HUES48 (cell line): Measurements from ENCODE around the gene RGS17.

Experiments
- H3K27ac ChIP-seq: one replicate; pipeline ENCODE4 v1.7.0; 2013; ENCODE audit warnings: low read depth, low read length, inconsistent platforms
- H3K27me3 ChIP-seq: 2 replicates; pipeline ENCODE4 v1.6.1; 2013; ENCODE audit warnings: mild to moderate bottlenecking, low read length; ENCODE audit not compliant: control insufficient read depth, insufficient read depth
- H3K36me3 ChIP-seq: 2 replicates; pipeline ENCODE4 v1.6.1; 2013; ENCODE audit warnings: low read length; ENCODE audit not compliant: control insufficient read depth, insufficient read depth
- H3K4me1 ChIP-seq: 2 replicates; pipeline ENCODE4 v1.6.1; 2013; ENCODE audit warnings: mild to moderate bottlenecking, low read length; ENCODE audit not compliant: control insufficient read depth, insufficient read depth
- H3K4me3 ChIP-seq: 2 replicates; pipeline ENCODE4 v1.5.1; 2013; ENCODE audit warnings: mild to moderate bottlenecking, low read depth, low read length
- H3K9ac ChIP-seq: 2 replicates; pipeline ENCODE4 v1.6.1; 2013; ENCODE audit warnings: mild to moderate bottlenecking, low read depth, low read length, moderate library complexity
- H3K9me3 ChIP-seq: 2 replicates; pipeline ENCODE4 v1.6.1; 2013; ENCODE audit warnings: low read length; ENCODE audit not compliant: control insufficient read depth, insufficient read depth

Gene RGS17

DNA sequence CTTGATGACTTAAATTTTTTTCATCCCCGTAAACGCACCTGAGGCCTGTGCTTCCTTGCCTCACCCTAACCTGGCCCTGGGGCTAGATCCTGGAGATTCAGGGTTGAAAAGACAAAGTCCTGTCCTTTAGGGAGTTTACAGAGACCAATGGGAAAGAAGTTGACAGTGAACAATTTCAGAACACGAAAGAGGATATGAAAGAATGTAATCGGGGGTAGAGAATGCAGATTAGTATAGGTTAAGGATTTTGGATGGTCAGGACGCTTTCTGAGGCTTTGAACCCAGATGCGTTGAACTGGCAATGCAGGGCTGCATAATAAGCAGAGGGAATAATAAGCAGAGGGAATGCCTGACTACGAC is 146.6 kb downstream of the RGS17 start:
- H3K4me1 ChIP-seq = peaks cover 22% of the 10 kb centered on the region
- peak overlapping the region; percentile 97 for H3K27ac ChIP-seq
- H3K4me3 ChIP-seq = peak overlapping the region; percentile 71
- H3K9me3 ChIP-seq = no peaks in the 10 kb centered on the region
- no peaks in the 10 kb centered on the region for H3K27me3 ChIP-seq
- H3K9ac ChIP-seq = peak overlapping the region; percentile 96
- peaks cover 8% of the 10 kb centered on the region for H3K36me3 ChIP-seq

DNA sequence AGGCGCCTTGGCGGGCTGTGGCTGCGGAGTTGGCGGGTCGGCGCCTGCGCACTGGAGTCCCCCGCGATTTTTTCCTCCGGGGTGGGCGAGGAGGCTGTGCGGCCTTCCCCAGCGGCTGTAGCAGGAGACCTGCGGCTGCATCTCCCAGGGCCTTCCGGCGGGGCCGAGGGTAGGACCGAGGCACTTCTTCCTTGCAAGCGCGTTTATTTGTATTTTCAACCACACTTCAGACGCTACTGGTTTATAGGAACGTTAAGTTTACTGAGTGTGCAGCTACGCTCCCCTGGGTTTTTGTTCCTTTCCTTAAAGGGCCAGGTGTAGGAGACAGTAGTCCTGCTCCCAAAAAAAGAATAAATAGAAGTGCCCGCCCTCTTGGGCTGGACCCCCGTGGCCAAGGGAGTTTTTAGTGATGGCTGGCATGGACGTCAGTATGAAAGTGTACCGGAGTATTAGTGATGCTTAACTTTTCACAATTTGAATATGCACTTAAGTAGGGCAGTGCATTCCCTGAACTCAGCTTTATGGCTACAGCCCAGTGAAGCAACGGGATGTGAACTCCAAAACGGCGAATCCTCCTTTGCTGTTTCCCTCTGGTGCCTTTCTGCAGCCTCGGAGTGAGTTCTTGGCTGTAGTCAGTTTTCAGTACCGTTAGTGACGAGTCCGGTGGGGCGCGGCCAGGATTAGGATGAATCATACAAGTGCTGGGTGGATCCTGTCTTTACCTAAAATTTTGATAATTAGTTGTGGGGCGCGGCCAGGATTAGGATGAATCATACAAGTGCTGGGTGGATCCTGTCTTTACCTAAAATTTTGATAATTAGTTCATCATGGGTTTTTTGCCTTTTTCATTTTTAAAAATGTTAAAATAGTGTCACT is 147.2 kb downstream of the RGS17 start:
- peaks cover 28% of the 10 kb centered on the region for H3K4me1 ChIP-seq
- no peaks in the 10 kb centered on the region for H3K27me3 ChIP-seq
- no peaks in the 10 kb centered on the region for H3K9me3 ChIP-seq
- H3K9ac ChIP-seq = peak overlapping the region; percentile 96
- peaks cover 14% of the 10 kb centered on the region for H3K36me3 ChIP-seq
- H3K4me3 ChIP-seq = peak overlapping the region; percentile 71
- peak overlapping the region; percentile 97 for H3K27ac ChIP-seq

DNA sequence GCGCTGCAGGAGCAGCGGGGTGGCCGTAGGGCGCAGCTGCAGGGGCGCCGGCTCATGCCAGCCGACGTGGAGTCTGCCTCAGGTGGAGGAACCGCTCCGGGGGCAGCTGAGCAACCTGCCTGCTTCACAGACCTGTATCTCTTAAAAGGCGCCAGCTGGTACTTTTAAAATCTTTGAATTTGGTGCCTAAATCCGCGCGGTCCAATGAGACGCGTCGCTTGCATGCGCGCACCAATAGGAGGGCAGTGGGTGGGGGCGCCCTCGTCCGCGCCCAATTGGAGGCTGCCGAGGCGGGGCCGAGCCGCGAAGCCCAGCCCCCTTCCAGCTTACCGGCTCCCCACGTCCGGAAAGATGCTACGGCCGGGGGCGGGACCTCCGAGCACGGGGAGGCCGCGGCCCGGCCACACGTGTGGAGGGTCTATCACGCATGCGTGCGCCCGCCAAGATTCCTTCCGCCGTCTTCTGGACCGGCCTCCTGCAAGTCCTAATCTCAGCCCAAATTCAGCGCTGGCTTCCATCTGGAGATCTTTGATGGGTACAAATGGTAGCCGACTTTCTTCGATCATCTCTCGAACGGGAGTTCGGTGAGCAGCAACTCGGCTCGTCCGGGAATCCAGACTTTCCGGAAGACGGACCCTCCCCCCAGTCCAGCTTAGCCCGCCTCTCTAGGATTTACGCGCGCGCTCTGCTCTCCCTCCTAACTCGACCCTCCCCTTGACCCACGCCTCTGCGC is 148.0 kb downstream of the RGS17 start, which contains the start of gene FBXO5:
Gene FBXO5, minus strand, starts transcription at position 138 of the 733 bp plus-strand sequence. Its CDS starts 82 bp downstream, at position 56.
- Histone ChIP-seq H3K27ac (peak within 1 kb of the TSS; percentile 97), H3K27me3 (no peaks in the 10 kb centered on the region), H3K36me3 (peaks cover 21% of the 10 kb centered on the region)

DNA sequence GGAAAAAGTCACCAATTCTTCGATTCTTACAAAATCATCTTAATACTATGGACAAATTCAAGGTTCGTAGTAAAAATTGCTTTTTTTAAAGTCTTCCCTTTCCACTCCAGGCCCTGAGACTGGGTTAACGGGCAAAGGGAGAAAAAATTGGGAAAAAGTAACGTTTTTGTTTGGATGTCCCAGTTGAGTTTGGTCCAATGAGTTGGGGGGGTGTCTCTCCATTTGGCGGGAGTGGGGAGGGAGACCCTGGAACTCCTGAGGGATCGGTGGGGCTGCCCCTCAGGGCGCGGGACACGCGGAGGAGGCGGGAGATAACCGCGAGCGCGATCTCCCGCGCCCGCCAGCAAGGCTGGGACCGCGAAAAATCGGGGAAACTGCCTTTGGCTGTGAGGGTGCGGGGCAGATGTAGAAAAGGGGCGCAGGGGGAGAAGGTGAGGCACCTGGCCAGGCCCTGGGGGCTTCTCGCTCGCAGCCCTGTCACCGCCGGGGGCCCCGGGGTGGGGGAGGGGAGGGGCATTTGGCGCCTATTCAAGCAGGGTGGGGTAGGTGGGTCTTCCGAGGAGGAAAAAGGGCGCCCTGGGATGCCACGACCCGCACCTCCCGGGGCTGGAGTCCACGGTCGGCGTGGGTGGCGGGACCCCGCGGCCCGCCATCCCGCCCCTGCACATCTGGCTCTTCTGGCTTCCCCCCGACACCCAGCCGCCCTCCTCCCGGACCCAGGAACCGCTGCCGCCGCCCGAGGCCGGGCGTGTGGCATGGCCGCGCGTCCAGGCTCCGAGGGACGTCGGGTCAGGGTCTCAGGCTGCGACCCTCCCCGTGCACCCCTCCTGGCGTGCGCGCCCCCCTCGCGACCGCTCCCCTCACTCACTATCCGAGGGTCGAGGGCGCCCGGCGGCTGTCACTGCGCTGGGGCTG is 148.8 kb downstream of the RGS17 start:
- H3K4me1 ChIP-seq = peaks cover 41% of the 10 kb centered on the region
- peak overlapping the region; percentile 78 for H3K9ac ChIP-seq
- no peaks in the 10 kb centered on the region for H3K27me3 ChIP-seq
- H3K36me3 ChIP-seq = peaks cover 29% of the 10 kb centered on the region
- peak overlapping the region; percentile 71 for H3K4me3 ChIP-seq
- no peaks in the 10 kb centered on the region for H3K9me3 ChIP-seq
- H3K27ac ChIP-seq = peak overlapping the region; percentile 97

More for the DNA sequence above, 148.0 kb downstream of the RGS17 start, which contains the start of gene FBXO5:
- Histone ChIP-seq H3K4me3 (peak within 1 kb of the TSS; percentile 71), H3K4me1 (peaks cover 33% of the 10 kb centered on the region), H3K9ac (peak within 1 kb of the TSS; percentile 96), H3K9me3 (no peaks in the 10 kb centered on the region)

DNA sequence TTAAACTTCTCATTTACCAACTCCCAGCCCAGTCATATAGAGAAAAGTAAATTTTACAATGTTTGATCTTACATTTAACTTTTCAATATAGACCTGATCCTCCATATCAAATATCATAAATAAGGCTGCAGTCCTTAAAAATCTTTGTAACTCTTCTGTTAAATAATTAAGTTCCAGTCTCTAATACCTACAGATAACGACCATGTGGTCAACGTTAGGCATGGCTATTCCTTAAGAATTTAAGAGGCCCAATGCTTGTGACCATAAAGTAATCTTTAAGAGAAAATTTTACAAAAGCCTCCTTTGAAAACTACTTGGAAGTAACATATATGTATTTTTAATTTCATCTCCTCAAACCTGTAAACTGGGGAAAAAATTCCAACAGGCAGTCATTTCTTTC is 149.9 kb downstream of the RGS17 start:
- no peak overlapping the region for H3K27ac ChIP-seq
- H3K4me1 ChIP-seq = peaks cover 50% of the 10 kb centered on the region
- H3K9ac ChIP-seq = peak overlapping the region; percentile 78
- H3K4me3 ChIP-seq = peak overlapping the region; percentile 71
- no peaks in the 10 kb centered on the region for H3K9me3 ChIP-seq
- peaks cover 35% of the 10 kb centered on the region for H3K36me3 ChIP-seq
- H3K27me3 ChIP-seq = no peaks in the 10 kb centered on the region

DNA sequence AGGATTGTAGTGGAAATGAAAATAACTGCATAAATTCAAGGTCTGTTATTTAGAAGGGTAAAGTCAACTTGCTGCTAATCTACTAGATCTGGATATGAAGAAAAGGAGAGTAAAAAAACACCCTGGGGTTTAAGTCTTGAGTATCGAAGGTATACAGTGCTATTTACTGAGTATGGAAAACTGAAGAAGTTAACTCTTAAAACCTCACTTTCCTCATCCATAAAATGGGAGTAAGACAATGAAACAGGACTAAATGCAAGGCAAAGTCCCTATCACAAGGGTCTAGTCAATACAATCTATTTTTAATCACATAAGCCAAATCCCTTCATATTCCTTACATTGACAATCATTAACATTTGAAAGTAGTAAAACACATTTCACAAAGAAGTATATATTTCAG is 150.4 kb downstream of the RGS17 start:
- Histone ChIP-seq H3K4me1 (peaks cover 54% of the 10 kb centered on the region), H3K27ac (no peak overlapping the region), H3K27me3 (no peaks in the 10 kb centered on the region), H3K9me3 (no peaks in the 10 kb centered on the region), H3K9ac (peak overlapping the region; percentile 78; the same call in 1 of the 2 replicates), H3K36me3 (peaks cover 41% of the 10 kb centered on the region), H3K4me3 (peak overlapping the region; percentile 71)

DNA sequence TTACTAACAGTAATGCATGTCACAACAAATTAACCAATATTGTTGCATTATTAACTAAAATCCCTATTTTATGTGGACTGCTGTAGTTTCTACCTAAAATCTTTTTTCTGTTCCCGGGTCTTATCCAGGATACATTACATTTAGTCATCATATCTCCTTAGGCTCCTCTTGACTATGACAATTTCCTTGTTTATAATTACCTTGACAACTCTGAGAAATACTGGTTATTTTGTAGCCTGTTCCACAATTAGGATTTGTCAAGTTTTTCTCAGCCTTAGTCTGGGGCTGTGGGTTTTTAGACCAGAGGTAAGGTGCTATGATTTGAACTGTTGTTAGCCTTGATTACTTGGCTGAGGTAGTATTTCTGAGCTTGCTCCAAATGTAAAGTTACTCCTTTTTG is 152.0 kb downstream of the RGS17 start:
- Histone ChIP-seq H3K4me1 (peaks cover 46% of the 10 kb centered on the region), H3K36me3 (peaks cover 56% of the 10 kb centered on the region), H3K9me3 (no peaks in the 10 kb centered on the region), H3K4me3 (peak overlapping the region; percentile 71; the same call in 1 of the 2 replicates), H3K9ac (no peak overlapping the region), H3K27ac (no peak overlapping the region), H3K27me3 (no peaks in the 10 kb centered on the region)

DNA sequence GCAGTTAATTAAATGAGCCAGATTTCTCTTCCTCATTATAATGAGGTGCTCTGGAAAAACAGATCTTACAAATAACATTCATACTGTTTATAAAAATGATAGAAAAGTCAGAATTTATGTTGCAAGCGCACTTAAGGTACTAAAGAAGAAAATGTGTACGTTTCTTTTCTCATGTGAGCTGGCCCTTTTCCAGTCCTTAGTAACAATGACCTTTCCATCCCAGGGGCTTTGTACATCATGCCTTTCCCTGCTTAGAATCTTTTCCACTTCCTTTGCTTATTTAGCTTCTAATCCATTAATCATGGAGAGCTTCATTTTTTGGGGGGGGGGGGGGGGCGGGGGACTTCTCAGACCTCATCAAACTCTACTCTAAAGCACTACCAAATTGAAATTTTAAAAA is 153.0 kb downstream of the RGS17 start:
- Histone ChIP-seq H3K4me1 (peaks cover 46% of the 10 kb centered on the region), H3K9ac (no peak overlapping the region), H3K36me3 (peaks cover 67% of the 10 kb centered on the region)

DNA sequence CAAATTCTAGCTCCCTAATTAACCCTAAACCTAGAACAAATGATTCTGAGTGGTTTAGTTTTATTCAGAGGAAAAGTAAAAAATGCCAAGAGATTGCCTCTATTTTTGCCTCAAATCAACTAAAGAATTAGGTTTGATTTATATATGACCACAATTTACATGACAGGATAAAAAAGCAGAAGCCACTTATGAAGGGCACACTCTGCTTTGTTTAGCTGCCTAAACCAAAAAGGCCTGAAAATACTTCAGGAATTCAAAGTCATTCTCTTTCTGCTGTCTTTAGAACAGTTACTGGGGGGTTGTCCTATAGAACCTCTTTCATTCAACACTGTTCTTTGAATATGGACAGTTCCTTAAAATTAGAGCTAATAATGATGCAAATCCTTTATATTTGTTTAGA is 153.5 kb downstream of the RGS17 start:
- Histone ChIP-seq H3K27ac (peak overlapping the region; percentile 15), H3K9ac (no peak overlapping the region), H3K27me3 (no peaks in the 10 kb centered on the region), H3K9me3 (no peaks in the 10 kb centered on the region), H3K36me3 (peaks cover 72% of the 10 kb centered on the region), H3K4me1 (peaks cover 46% of the 10 kb centered on the region), H3K4me3 (no peak overlapping the region)

More for the DNA sequence above, 153.0 kb downstream of the RGS17 start:
- no peaks in the 10 kb centered on the region for H3K9me3 ChIP-seq
- H3K27me3 ChIP-seq = no peaks in the 10 kb centered on the region
- no peak overlapping the region for H3K27ac ChIP-seq
- no peak overlapping the region for H3K4me3 ChIP-seq

DNA sequence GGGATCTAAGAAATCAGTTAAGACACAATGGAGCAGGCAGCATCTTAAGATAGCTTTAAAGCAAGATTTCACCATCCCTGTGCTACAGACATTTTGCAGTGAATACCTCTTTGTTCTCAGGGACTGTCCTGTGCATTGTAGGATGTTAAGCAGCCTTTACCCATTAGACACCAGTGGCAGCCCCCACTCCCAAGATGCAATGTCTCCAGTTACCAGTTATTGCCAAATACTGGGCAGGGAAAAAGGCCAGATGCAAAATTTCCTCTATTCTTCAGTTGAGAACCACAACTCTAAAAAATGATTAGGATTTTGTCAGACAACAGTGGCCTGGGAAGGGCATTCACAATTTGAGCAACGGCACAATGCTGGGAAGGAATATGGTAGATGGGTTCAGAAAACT is 154.3 kb downstream of the RGS17 start:
- no peak overlapping the region for H3K27ac ChIP-seq
- H3K9me3 ChIP-seq = no peaks in the 10 kb centered on the region
- no peak overlapping the region for H3K9ac ChIP-seq
- H3K4me3 ChIP-seq = no peak overlapping the region
- peaks cover 46% of the 10 kb centered on the region for H3K4me1 ChIP-seq
- H3K36me3 ChIP-seq = peaks cover 80% of the 10 kb centered on the region
- H3K27me3 ChIP-seq = no peaks in the 10 kb centered on the region
